GM18519 (cell line): Measurements from ENCODE around the gene MMRN1.
A peak's percentile ranks its signal among the peaks of the same experiment; 100 is the strongest.

Source experiments
- ATAC-seq: cut with Tn5 transposase; IDR thresholded peaks from one replicate; pipeline ENCODE4 v1.9.1; 2021; ENCODE audit warnings: mild to moderate bottlenecking, moderate library complexity; ENCODE audit not compliant: unreplicated experiment, low FRiP score

Gene MMRN1

DNA sequence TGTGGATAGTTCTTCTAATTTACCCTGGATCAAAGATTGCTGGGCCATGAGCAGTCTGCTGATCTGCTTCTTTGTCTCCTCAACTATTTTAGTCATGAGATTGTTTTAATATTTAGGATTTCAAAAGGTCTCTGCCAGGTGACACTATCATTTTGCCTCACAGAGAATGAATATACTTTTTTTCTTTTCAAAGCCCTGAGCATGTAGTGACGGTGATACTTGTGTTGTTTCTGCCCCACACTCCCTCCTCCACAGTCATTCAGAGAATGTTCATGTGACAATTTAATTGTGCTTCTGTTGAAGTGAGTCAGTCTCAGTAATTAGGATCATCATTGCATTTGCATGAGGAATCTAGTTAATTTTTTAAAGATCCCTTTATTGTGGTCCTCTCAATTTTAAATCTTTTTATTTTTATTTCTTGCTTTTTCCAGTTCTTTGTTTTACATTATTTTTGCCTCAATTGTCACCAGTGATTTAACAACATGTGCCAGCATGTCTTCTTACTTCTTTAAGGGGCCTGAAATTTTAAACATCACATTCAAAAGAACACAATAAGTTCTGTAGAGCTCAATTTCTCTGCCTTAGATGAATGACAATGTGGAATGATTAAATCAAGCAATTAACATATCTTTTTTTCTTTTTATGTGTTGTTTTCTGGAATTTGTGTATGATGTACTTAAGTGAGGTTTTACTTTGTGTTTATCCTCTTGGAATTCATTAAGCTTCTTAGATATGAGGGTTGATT, 12.3 kb downstream of the MMRN1 start:
- ATAC-seq: peak; percentile 53

DNA sequence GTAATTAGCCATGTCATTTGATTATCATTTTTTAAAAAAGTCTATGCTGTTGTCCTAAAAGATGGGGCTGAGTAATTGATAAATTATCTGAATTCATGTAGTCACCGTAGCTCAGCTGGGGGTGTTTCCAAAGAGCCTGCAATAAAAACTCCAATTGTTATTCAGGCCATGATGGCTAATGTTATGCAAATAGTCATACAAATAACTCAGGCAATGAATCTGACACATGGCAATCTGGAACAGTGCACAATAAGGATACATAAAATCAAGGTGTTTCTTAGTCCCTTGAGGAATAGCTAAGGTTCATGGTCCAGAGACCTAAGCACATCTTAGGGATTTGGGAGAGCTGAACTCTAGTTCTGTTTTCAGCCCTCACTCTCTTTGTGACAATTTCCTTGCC, 15.2 kb downstream of the MMRN1 start:
- no peak for ATAC-seq

DNA sequence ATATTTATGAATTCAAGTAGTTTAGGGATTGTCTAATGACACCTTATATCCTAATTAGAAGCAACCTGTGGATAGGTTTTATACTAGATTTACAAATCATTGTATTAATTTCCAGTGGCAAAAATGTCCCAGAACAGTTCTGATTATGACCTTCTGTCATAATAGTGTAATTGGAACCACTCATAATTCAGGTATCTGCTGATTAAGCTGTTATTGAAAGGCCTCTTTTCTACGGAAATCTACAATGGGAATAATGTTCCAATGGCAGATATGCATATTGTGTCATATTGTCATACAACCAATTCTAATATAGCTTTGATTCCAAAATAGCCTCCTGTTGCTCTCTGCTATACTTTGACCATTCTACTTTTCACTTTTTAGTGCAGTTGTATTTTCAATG, 19.0 kb downstream of the MMRN1 start:
- ATAC-seq: no peak

DNA sequence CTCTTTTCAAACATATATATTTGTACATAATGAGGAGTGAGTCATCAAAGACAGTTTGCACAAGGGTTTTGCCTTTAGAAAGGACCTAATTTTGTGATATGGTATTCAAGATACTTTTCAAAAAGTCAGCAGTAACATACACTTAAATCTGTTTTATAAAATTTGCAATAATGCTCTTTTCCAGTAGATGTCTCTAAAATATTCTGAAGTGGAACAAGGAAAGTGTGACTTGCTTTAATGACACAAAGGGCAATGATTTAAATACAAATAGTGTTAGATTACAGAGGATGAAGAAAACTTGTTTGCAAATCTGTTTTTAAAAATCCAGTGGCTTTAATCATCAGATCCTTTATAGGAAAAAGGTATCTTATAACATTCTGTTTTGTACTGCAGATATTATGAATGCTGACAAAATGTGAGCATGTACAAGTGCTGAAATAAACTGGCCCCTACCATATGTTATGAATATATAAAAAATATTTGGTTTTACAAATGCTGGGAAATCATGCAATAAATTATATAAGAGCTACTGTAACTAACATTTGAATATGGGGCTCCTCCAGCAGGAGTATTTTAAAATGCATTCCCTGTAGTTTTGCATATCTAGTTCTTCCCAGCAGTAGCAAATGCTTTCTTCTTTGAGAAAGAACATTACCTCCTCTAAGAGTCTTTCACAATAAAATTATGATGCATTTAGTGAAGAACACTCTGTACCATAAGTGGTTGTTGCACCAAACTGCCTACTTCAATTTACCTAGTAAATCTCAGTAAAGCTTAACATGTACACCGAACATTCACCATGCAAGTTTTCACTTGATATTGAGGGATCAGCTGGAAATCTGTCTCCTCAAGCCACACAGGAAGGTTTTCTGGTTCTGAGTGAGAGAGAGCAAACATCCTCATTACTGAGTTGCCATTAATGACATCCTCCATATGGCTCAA, 20.2 kb downstream of the MMRN1 start:
- no peak for ATAC-seq

DNA sequence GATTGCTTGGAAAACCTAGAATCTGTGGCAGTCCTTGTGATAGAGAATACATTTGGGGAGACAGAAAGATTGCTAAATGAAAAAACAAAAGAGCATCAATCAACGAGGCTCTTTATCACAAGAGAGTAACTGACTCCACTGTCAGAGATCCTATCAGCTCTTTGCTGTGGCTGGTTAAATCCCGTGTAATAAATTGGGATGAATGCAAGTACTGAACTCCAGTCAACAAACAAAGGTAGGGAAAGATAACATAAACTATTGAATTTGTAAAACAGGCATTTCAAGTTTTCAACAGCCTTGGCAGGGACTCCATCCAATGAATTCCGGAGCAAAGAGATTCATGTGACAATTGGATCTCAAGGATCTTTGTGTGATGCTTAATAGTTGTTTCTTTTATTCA, 21.3 kb downstream of the MMRN1 start:
- ATAC-seq: no peak

DNA sequence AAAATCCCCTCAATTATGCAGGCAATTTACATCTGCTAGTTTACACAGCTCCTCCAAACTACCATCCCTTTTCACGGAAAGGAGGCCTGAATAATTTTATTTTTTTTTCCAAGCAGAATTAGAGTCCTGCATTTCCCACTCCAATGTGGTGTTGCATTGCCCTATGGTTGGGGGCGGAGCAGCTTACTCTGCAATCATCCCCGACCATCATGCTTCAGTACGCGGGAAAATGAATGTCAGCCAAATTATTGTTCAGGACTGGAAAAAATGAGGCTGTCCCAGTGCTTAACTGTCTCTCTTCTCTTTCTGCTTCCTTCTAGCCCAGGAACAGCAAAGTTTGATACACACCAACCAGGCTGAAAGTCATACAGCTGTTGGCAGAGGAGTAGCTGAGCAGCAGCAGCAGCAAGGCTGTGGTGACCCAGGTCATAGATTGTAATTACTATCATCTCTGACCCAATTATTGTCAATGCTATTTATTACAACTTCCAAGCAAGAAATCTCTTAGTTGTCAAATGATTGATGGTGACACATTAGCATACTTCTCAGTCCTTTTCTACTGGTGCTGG, 28.3 kb downstream of the MMRN1 start:
- no peak for ATAC-seq

DNA sequence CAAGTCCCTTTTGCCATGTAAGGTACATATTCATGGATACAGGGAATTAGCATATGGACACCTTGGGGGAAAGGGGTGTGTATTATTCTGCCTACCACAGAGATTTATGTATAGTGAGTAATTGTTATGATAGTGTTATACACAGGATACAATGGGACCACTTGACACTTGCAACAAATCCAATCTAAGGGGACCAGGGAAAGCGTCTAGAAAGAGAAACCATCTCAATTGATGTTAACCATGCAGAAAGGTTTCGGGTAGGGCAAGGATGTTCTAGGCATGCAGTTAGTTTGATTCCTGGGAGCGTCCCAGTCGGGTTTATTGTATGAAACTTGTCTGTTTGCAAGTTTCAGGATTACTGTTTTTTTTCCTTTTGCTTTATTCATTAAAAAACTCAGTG, 34.2 kb downstream of the MMRN1 start:
- no peak for ATAC-seq

DNA sequence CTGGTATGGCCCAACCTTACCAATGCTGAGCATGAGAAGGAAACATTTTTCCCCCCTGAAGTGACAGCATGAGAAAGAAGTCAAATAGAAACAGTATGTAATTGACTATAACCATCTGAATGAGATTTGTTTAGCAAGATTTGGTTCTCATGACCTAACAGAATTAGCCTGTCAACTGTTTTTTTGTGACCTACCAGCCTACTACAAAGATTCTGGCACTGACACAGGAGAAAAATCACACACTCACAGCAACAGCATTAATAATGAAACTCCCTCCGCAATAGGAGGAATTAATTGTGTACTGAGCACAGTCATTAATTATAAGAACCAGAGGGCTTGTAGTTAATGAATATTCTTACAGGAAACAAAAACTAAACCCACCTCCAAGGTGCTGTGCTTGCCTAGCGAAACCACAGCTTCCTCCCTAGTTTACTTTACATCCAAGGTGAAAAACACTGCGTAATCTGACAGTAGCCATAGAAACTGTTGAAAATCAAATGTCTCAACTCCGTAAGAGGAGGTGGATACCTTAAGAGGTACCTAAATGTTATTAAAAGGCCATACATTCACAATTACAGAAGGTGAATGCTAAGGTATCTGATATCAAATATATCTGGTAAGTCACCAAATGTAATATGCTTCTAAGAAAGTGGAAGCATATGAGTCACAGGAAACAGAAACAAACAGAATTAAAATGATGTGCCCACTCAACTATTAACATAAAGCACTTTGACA, 34.9 kb downstream of the MMRN1 start:
- ATAC-seq: no peak

DNA sequence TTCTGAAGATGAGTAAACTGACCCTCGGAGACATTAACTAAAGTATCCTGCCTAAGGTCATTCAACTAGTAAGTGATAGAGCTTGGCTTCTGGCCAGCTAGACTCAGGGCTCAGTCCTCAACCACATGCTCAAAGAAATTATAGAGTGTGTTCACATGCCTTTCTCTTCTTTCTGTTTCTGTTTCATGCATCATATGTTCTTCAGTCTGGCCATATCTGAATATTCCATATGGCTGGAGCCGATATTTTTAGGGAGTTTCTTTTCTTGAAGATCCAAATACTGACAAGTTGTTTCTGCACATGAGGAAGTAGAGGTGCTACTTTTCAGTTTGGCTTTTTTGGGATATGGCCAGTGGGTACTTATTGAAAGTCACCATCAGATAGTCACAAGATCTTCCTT, 44.9 kb downstream of the MMRN1 start:
- no peak for ATAC-seq

DNA sequence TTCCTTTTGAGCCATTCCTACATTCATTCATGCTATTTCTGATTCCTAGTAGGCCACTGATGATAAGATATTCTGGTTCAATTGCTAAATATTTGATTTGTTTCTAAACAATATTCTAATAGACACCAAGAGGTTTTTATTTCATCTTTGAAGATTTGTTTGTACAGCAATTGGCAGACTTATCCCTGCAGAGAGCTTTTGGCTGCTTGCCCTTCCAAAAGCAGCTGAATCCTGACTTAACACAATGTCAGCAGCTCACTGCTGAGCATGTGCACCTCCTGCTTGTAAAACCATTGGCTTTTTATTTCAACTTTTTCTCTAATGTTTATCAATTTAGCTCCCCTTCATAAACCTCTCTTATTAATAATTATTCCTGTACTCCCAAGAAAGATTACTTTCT, 45.3 kb downstream of the MMRN1 start:
- no peak for ATAC-seq

DNA sequence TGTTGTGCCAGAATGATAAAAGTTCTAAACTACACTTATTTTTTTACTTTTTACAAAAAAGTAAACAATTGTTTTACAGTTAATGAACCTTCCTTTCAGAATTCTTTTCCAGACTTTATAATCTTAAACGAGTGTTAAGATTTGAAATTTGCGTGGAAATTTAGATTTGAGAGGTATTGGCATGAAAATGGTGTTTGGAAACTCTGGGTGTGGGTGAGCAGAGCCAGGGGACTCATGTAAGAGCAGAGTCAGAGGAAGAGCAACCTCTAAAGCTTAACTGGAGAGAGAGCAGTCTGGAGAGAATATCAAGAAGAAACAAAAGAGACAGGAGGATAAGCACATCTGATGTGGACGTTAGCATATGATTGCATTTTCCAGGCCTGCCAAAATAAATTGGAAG, 48.2 kb downstream of the MMRN1 start:
- no peak for ATAC-seq

DNA sequence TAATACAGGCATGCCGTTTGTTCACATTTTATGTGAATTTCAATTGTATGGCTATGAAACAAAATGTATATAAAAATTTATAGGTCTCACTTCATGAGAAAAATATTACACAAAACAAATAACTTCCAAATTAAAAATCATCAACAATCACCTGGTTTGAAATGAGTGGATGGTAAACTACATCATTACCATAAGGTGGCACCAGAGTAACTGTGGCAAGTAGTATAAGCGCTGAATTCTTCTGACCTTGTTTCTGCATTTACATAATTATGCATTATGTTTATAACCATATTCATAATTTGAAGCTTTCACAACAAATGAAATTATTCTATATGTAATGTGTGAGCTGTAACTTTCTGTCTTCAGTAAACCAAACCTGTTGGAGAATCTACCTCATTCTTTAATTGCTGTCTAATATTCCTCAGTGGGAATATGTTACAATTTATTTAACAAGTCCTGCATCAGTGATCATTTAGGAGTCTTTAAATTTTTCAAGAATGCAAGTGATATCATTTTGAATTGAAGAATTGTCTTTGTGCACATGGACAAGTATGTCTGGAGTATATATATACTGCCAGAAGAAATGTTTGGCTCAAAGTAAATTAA, 55.2 kb downstream of the MMRN1 start:
- ATAC-seq: peak; percentile 43

DNA sequence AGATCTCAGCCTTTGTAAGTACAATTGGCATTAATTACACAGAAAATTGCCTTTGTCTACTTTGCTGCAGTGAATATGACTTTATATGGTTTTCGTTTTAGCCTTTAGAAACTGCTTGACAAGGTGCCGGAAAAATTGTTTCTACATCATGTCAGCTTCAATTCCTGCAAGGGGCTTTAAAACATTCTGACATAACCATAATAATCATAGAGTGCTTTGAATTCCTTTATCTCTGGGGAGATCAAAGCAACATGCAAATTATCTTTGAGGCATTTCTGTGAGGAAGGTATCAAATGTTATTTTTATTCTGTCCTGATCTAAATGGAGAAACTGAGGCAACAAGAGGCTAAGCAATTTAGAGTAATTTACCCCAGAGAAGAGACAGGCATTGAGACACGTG, 57.8 kb downstream of the MMRN1 start:
- ATAC-seq: no peak

DNA sequence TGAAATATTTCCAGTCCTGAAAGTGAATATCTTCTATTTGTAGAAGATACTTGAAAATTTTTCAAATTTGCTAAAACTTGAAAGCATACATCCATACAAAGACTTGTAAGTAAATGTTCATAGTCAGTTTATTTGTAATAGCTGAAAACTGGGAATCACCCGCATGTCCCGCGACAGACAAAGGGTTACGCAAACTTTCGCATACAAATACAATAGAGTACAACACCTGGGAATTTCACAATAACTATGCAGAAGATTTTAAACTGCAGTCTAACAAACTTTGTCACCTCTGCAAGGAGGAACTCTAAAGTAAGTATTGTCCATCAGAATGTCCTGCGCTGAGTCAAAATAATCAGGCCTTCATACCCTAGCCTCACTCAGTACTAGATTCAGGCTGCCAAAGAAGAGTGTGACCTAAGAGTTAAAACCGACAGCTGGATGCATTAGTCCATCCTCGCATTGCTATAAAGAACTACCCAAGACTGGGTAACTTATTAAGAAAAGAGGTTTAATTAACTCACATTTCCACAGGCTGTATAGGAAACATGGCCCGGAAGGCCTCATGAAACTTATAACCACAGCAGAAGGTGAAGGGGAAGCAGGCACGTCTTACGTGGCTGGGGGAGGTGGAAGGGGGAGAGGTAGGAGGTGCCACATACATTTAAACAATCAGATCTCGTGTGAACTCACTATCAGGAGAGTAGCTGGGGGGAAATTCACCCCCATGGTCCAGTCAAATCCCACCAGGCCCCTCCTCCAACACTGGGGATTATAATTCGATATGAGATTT, 60.4 kb downstream of the MMRN1 start:
- ATAC-seq: no peak

DNA sequence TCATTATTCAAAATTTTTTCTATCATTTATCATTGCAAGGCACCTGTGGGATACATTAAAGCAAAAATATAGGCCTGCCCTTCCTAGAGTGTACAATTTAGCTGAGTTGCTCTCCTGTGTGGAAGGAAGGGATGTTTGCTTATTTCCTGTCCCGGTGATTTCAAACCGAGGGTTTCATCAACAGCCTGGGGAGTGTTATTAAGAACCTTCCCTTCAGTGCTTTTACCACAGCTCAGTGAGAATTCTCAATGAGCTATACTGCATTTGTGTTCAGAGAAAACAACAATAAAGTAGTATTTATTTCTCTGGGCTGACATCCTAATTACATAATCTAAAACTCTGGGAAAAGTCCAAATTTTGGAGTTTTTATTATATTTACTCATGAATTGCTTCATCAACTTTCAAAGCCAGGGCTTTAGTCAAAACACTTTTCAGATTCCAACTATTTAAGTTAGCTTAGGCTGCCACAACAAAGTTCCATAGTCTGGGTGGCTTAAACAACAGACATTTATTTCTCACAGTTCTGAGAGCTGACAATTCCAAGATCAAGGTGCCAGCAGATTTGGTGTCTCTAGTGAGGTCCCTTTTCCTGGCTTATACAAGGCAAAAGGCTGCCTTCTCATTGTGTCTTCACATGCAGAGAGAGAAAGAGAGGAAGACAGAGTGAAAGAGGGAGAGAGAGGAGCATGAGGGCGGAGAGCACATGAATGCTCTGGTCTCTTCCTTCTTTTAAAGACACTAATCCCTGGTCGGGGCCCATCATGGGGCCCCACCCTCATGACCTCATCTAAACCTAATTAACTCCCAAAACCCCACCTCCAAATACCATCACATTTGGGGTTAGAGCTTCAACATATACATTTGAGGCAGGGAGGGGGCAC, 62.6 kb downstream of the MMRN1 start:
- no peak for ATAC-seq

DNA sequence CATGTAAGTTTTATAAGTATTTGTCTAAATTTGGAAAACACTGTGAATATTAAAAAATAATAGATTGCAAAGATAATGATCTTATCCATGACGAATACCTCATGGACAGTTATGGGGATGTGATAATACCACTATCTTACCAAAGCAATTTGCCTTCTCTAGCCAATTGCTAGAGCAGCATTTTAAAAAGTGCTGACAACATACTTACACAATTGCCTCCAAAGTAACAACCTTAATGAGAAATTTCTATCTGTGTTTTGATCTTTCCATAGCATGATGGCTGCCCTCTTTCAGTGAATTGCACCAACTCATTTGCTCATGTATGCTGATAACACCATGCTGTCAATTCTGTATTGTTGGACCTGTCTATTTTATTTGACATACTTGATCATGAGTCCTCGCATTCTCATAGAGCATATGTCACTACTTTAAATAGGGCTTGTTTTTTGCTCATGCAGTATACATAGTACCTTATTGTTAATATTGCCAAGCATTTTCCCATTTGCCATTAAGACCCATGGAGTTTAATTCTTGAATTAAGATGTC, 87.2 kb downstream of the MMRN1 start:
- ATAC-seq: no peak

DNA sequence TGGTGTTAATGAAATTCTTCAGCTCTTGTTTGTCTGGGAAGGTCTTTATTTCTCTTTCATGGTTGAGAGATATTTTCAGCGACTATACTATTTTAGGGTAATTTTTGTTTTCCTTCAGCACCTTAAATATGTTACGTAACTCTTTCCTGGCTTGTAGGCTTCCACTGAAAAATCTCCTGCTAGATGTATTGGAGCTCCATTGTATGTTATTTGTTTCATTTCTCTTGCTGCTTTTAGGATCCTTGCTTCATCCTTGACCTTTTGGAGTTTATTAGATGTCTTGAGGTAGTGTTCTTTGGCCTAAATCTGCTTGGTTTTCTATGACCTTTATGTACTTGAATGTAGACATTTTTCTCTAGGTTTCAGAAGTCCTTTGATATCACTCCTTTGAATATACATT, 93.6 kb downstream of the MMRN1 start:
- no peak for ATAC-seq

DNA sequence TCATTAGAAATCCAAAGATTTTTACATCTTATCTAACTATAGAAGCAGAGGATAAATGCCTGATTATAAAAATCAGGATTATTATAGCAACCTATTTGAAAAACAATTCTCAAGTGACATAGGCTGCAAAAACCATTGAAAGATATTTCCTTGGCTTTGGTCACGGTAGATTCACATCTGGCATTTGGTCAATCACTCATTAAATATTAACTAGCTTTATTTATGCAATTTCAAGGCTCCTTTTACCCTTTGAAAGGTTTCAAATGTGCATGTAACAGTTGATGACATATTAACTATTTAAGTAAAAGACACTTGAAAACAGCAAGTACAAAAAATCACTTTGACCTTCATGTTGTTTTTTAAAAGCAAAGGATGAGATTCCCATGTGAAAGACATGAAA, 98.1 kb downstream of the MMRN1 start:
- ATAC-seq: no peak
